DMS 273 treated with DMSO at 0.1 percent for 48 hours (cell line): ENCODE results near the gene TRIM8.
"Not testable (repeated sequence)": the region's sequence is repeated elsewhere in the genome, so short reads cannot be mapped to it uniquely, and the experiment has no call there.

Source experiments
- DNase-seq: peaks from one replicate; lab custom pipeline; 2025; lab: John Stamatoyannopoulos, UW

TRIM8 gene

GRCh38 chr10:102650655-102651454, 6.6 kb downstream of the TRIM8 start:
- DNase-seq: no peak

GRCh38 chr10:102651455-102652169, 7.3 kb downstream of the TRIM8 start:
- no peak for DNase-seq

- no peak for DNase-seq
These were observed 8.1 kb downstream of the TRIM8 start for GRCh38 chr10:102652170-102652916.

GRCh38 chr10:102653060-102653459, 8.8 kb downstream of the TRIM8 start:
- no peak for DNase-seq

- DNase-seq: no peak
These were observed 10.3 kb downstream of the TRIM8 start for GRCh38 chr10:102654566-102654965.

GRCh38 chr10:102654969-102655368, 10.7 kb downstream of the TRIM8 start:
- no peak for DNase-seq

GRCh38 chr10:102656026-102656425, 11.7 kb downstream of the TRIM8 start:
- DNase-seq: no peak

- no peak for DNase-seq
These were observed 12.6 kb downstream of the TRIM8 start for GRCh38 chr10:102656791-102657371.

GRCh38 chr10:102657451-102657850, 13.2 kb downstream of the TRIM8 start:
- no peak for DNase-seq

- DNase-seq: no peak
These were observed 13.9 kb downstream of the TRIM8 start for GRCh38 chr10:102657984-102658724.

- no peak for DNase-seq
These were observed 14.5 kb downstream of the TRIM8 start for GRCh38 chr10:102658802-102659201.

- no peak for DNase-seq
These were observed 16.8 kb downstream of the TRIM8 start for GRCh38 chr10:102660888-102661657.

GRCh38 chr10:102661658-102662028, 17.4 kb downstream of the TRIM8 start:
- no peak for DNase-seq

GRCh38 chr10:102665904-102666509, 21.7 kb downstream of the TRIM8 start:
- DNase-seq: no peak

- not testable (repeated sequence) for DNase-seq
These were observed 23.1 kb downstream of the TRIM8 start for GRCh38 chr10:102667411-102667810.

- no peak for DNase-seq
These were observed 24.2 kb downstream of the TRIM8 start for GRCh38 chr10:102668326-102669107.

GRCh38 chr10:102669206-102670064, 25.2 kb downstream of the TRIM8 start:
- DNase-seq: no peak

GRCh38 chr10:102670065-102670670, 25.9 kb downstream of the TRIM8 start:
- DNase-seq: no peak
